Gastrocnemius medialis (tissue), 4 donors: ENCODE data around the gene RBBP9. TPM values are rescaled to one million over a fixed set of nuclear protein-coding genes. Genes with fewer than 3 reads are reported as not detected.

ENCODE experiments used
- ATAC-seq, 2 donors: fragments of 150-250 bp; one replicate each; pipeline ENCODE4 v1.9.1; 2016
- DNase-seq, 2 donors: peaks; one replicate each; pipeline ENCODE4 v3.0.0-alpha.2; 2019
- H3K27ac ChIP-seq, 4 donors: fragments of 200-600 bp; sonication (generic); 1 replicate in 1 of 4; 2 replicates in 3 of 4; pipeline ENCODE4 v1.5.1; 2016 to 2018; ENCODE audit warnings: mild to moderate bottlenecking in 2 of 4, moderate library complexity in 1 of 4
- H3K27me3 ChIP-seq, 3 donors: fragments of 200-600 bp; sonication (generic) in 2 of 3; 1 replicate in 1 of 3; 2 replicates in 2 of 3; pipeline versions ENCODE4 v1.5.1 to v1.6.0; 2016 to 2019; ENCODE audit warnings: mild to moderate bottlenecking in 1 of 3, moderate library complexity in 1 of 3
- H3K36me3 ChIP-seq, 2 donors: fragments of 200-600 bp; sonication (generic) in 1 of 2; one replicate each; pipeline ENCODE4 v1.5.1; 2017 to 2018
- H3K4me1 ChIP-seq, 2 donors: fragments of 200-600 bp; sonication (generic) in 1 of 2; one replicate each; pipeline ENCODE4 v1.5.1; 2016 to 2017; ENCODE audit warnings: mild to moderate bottlenecking in 2 of 2
- H3K4me3 ChIP-seq, 4 donors: fragments of 200-600 bp; sonication (generic) in 3 of 4; 1 replicate in 1 of 4; 2 replicates in 3 of 4; pipeline ENCODE4 v1.5.1; 2016 to 2019; ENCODE audit warnings: mild to moderate bottlenecking in 2 of 4
- H3K9me3 ChIP-seq, 3 donors: fragments of 200-600 bp; sonication (generic) in 2 of 3; 1 replicate in 1 of 3; 2 replicates in 2 of 3; pipeline ENCODE4 v1.5.1; 2016 to 2019
- POLR2A ChIP-seq, 2 donors: fragments of 450-650 bp; IDR thresholded peaks; one replicate each; pipeline ENCODE4 v1.6.1; 2017; ENCODE audit warnings: antibody characterized with exemption in 2 of 2, mild to moderate bottlenecking in 2 of 2, moderate library complexity in 2 of 2
- in situ Hi-C, 4 donors: fragments of 200-750 bp; cut with MboI; loops; one replicate each; pipeline versions ENCODE4 v1.15.0 to v1.8.0; 2017; ENCODE audit warnings: low sequenced_read_pairs in 4 of 4
- intact Hi-C: fragments of 100-400 bp; cut with DNase I; formaldehyde crosslinking; loops from one replicate; pipeline ENCODE4 v1.15.1; 2023; ENCODE audit warnings: low total_unique reads
- total RNA-seq, 4 donors: library from RNA; depleted of rRNA; stranded (reverse); fragments of >200 nt; gene quantifications; one replicate each; pipeline versions ENCODE4 v1.1.0 to v1.2.3, GENCODE V29; 2016
- TF ChIP-seq, protein P1 (sequence below), 5 experiments: fragments of 450-650 bp in 3 of 5; fragments of 200-600 bp in 2 of 5; sonication (generic) in 2 of 5; IDR thresholded peaks in 4 of 5; conservative IDR thresholded peaks in 1 of 5; 1 replicate in 4 of 5; 2 replicates in 1 of 5; pipeline ENCODE4 v1.5.1; 2016 to 2019; ENCODE audit warnings: antibody characterized with exemption in 5 of 5, mild to moderate bottlenecking in 3 of 5, moderate library complexity in 3 of 5

The RBBP9 gene
- total RNA-seq, 4 donors from 2014 or later: 3.0 to 17.5 (median 6.1) TPM

DNA sequence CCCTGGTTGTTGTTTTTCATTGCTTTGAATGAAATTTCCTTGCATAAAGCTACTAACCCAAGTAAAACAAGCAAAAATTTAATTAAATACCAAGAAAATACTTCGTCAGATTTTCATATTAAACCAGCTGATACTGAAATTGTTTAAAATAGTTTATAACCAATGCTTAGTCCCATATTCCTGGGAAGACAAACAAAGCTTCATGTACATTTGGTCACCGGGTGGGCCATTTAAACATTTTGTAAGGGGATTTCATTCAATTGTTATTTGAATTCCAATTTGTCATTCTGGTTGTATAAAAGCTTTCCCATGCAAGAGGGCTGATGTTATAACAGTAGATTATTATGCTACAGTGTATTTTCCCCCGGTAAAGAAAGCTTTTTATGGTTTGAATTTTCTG, 578 bp upstream of the RBBP9 start:
- H3K27me3 ChIP-seq: no peaks in the 10 kb centered on the region
- peaks cover 0 to 4% of the 10 kb centered on the region in 2 donors for H3K36me3 ChIP-seq
- in situ Hi-C loops (no loop called here), intact Hi-C loops (loop anchor here (1.0 kb wide), 1 partner anchor 10 kb away; the partner anchor contains the start of gene SEC23B)
- no peak for TF ChIP-seq POLR2A (IDR thresholded peaks at IDR 0.05)
- TF ChIP-seq, protein P1, sequence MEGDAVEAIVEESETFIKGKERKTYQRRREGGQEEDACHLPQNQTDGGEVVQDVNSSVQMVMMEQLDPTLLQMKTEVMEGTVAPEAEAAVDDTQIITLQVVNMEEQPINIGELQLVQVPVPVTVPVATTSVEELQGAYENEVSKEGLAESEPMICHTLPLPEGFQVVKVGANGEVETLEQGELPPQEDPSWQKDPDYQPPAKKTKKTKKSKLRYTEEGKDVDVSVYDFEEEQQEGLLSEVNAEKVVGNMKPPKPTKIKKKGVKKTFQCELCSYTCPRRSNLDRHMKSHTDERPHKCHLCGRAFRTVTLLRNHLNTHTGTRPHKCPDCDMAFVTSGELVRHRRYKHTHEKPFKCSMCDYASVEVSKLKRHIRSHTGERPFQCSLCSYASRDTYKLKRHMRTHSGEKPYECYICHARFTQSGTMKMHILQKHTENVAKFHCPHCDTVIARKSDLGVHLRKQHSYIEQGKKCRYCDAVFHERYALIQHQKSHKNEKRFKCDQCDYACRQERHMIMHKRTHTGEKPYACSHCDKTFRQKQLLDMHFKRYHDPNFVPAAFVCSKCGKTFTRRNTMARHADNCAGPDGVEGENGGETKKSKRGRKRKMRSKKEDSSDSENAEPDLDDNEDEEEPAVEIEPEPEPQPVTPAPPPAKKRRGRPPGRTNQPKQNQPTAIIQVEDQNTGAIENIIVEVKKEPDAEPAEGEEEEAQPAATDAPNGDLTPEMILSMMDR (IDR thresholded peaks at IDR 0.05 in 4 of 5, conservative IDR thresholded peaks at IDR 0.05 in 1 of 5): no peak
- DNase-seq: no peak
- peak overlapping the region in 3 of 4 donors; percentile 67 to 73 (median 71) for H3K27ac ChIP-seq
- no peaks in the 10 kb centered on the region for H3K9me3 ChIP-seq
- peaks cover 9 to 14% of the 10 kb centered on the region in 2 donors for H3K4me1 ChIP-seq
- no peak for ATAC-seq
- peak overlapping the region in 2 of 4 donors; percentile 70 to 90 for H3K4me3 ChIP-seq

DNA sequence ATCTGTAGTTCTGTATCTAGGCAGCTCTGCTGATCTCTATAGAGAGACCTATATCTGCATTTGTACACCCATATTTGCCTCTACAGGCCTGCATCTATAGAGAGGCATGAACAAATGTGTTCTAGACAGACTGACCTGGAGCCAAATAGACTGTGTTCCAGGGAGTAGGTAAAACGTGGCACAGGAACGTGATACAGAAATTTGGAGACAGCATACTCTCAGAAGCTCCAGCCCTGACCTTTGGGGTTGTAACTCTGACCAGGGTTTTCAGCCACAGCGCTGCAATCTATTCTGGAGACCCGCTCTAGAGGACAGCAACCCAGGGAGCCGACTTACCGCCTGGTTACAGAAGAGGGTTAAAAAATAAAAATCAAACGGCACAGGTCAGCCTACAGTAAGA, 983 bp downstream of the RBBP9 start:
- Histone ChIP-seq H3K9me3 (no peaks in the 10 kb centered on the region), H3K27me3 (no peaks in the 10 kb centered on the region), H3K27ac (no peak overlapping the region), H3K36me3 (peaks cover 0 to 12% of the 10 kb centered on the region in 2 donors), H3K4me1 (peaks cover 9 to 14% of the 10 kb centered on the region in 2 donors), H3K4me3 (peak overlapping the region; percentile 70 to 92 (median 88))
- DNase-seq (no peak), ATAC-seq (no peak)
- intact Hi-C loops: no loop called here
- TF ChIP-seq, protein P1 (IDR thresholded peaks at IDR 0.05 in 4 of 5, conservative IDR thresholded peaks at IDR 0.05 in 1 of 5): no peak
- no peak for TF ChIP-seq POLR2A (IDR thresholded peaks at IDR 0.05)
- in situ Hi-C loops: no loop called here

DNA sequence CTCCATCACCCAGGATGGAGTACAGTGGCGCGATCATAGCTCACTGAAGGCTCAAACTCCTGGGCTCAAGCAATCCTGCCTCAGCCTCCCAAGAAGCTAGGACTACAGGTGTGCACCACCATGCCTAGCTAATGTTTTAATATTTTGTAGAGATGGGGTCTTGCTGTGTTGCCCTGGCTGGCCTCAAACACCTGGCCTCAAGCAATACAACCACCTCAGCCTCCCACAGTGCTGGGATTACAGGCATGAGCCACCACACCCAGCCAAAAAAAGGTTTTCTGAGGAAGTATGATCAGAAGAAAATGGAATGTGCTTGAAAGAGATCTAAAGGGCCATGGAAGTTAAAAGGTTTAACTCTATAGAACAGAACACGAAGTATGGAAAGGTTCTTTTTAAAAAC, 8.7 kb downstream of the RBBP9 start:
- TF ChIP-seq, protein P1 (IDR thresholded peaks at IDR 0.05 in 4 of 5, conservative IDR thresholded peaks at IDR 0.05 in 1 of 5): no peak
- no peak for DNase-seq
- no peak overlapping the region for H3K27ac ChIP-seq
- no peaks in the 10 kb centered on the region for H3K9me3 ChIP-seq
- in situ Hi-C loops (no loop called here), intact Hi-C loops (no loop called here)
- peaks cover 0 to 58% of the 10 kb centered on the region in 2 donors for H3K36me3 ChIP-seq
- H3K27me3 ChIP-seq: no peaks in the 10 kb centered on the region
- no peaks in the 10 kb centered on the region for H3K4me1 ChIP-seq
- no peak overlapping the region for H3K4me3 ChIP-seq
- ATAC-seq: no peak

DNA sequence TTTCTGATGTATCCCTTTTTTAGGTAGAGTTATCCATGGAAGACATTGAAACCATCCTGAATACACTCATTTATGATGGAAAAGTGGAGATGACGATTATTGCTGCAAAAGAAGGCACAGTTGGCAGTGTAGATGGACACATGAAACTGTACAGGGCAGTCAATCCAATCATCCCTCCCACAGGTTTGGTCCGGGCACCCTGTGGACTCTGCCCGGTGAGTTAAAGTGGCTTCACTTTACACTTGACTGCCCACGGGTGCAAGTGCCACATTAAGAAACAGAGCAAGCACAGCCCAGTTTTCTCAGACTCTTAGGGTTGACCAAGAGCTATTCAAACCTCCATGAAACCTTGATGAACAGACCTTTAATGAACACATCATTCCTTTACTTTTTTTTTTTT, 15.4 kb downstream of the RBBP9 start:
- intact Hi-C loops: no loop called here
- ATAC-seq: no peak

More for the DNA sequence above, 15.4 kb downstream of the RBBP9 start:
- TF ChIP-seq, protein P1 (IDR thresholded peaks at IDR 0.05 in 4 of 5, conservative IDR thresholded peaks at IDR 0.05 in 1 of 5): no peak
- TF ChIP-seq POLR2A (IDR thresholded peaks at IDR 0.05): no peak
- Histone ChIP-seq H3K36me3 (peaks cover 0 to 77% of the 10 kb centered on the region in 2 donors), H3K4me1 (no peaks in the 10 kb centered on the region), H3K27me3 (no peaks in the 10 kb centered on the region), H3K4me3 (no peak overlapping the region), H3K9me3 (no peaks in the 10 kb centered on the region), H3K27ac (no peak overlapping the region)
- DNase-seq: no peak
- in situ Hi-C loops: no loop called here
